Head of caudate nucleus (tissue), 42 donors: Measurements from ENCODE around the gene ERP27.

Source experiments
- DNase-seq, 42 donors: peaks; one replicate each; pipeline versions ENCODE4 v3.0.0 to v3.0.0-alpha.2; 2020 to 2021; ENCODE audit warnings: mixed read lengths in 7 of 42
- intact Hi-C: fragments of 100-400 bp; cut with DNase I; formaldehyde crosslinking; loops from one replicate; pipeline ENCODE4 v1.15.0; 2022

ERP27 gene

DNA sequence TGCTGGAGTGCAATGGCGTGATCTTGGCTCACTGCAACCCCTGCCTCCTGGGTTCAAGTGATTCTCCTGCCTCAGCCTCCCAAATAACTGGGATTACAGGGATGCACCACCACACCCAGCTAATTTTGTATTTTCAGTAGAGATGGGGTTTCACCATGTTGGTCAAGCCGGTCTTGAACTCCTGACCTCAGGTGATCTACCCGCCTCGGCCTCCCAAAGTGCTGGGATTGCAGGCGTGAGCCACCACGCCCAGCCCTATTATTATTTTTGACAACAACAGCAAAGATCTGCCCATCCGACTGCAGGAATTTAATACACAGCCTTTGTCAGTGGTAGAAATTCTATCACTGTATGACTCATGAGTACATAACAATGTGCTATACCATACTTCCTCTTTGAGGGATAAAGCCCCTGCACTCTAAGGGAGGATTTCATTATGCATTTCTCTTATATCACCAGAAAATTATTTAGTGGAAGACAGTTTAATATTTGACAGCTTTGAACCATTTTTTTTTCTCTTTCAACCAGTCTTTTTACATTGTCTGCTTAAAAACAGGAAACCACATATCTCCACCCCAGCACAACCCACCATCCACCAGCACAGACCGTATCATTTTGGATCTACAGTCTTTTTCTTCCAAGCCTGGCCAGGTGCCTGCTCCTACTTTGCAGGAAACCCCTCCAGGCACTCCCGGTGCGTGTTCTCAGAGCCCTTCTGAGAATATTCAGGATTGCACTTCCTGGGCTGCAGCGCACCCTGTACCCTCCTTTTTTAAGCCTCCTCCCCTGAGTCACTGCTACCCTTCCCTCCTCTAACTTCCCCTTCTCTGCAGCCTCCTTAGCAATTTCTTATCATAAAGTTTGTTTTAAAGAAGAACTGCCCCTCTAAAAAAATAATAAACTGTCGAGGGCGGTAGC, 22.5 kb upstream of the ERP27 start:
- peak in 9 of 42 donors; percentile 11 to 48 (median 21) for DNase-seq
- intact Hi-C loops, result no loop called here

GRCh38 chr12:14959916-14960496, 21.7 kb upstream of the ERP27 start:
- intact Hi-C loops, result no loop called here
- DNase-seq, result no peak

- DNase-seq, result no peak
- intact Hi-C loops, result no loop called here
Observed at GRCh38 chr12:14959463-14959862, 21.1 kb upstream of the ERP27 start.

- no peak for DNase-seq
- intact Hi-C loops, result no loop called here
Observed at GRCh38 chr12:14959126-14959440, 20.7 kb upstream of the ERP27 start.

- DNase-seq, result no peak
- intact Hi-C loops, result no loop called here
Observed at GRCh38 chr12:14958361-14959125, 20.2 kb upstream of the ERP27 start.

DNA sequence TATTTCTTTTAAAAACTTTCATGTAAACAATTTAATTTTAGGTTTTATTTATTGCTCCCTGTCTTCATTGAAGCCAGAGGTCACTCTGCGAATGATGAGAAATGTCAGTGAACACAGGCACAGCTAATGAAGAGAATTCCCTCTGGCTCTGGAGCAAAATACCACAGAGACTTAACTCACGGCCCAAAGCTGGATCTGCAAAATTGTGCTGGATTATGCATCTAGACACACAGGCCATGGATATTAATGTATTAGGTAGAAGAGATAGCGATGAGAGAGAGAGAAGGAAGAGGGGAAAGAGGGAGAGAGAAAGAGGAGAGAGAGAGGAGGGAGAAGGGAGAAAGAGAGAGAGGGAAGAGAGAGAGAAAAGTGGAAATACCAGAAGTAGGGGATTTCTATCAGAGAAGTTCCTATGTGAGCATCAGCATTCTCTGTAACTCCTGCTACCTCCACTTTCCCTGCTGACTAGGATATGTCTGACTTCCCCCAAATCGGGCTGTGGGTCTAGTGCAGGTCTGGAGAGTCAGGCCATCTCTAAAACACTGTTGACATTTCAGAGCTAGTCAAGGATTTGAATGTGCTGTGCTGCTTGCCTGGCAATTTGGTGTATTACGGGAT, 19.3 kb upstream of the ERP27 start:
- intact Hi-C loops, result no loop called here
- DNase-seq, result no peak

GRCh38 chr12:14956905-14957304, 18.6 kb upstream of the ERP27 start:
- DNase-seq, result no peak
- intact Hi-C loops, result no loop called here

- intact Hi-C loops, result no loop called here
- DNase-seq, result peak in 16 of 42 donors; percentile 13 to 66 (median 40)
Observed at GRCh38 chr12:14956024-14956891, 17.9 kb upstream of the ERP27 start.

GRCh38 chr12:14954269-14954668, 15.9 kb upstream of the ERP27 start:
- DNase-seq, result no peak
- intact Hi-C loops, result no loop called here

GRCh38 chr12:14953752-14954151, 15.4 kb upstream of the ERP27 start:
- intact Hi-C loops, result no loop called here

GRCh38 chr12:14952299-14952921, 14.1 kb upstream of the ERP27 start:
- DNase-seq, result peak in 2 of 42 donors; percentile 22 to 47
- intact Hi-C loops, result no loop called here

More at GRCh38 chr12:14953752-14954151, 15.4 kb upstream of the ERP27 start:
- DNase-seq, result no peak

DNA sequence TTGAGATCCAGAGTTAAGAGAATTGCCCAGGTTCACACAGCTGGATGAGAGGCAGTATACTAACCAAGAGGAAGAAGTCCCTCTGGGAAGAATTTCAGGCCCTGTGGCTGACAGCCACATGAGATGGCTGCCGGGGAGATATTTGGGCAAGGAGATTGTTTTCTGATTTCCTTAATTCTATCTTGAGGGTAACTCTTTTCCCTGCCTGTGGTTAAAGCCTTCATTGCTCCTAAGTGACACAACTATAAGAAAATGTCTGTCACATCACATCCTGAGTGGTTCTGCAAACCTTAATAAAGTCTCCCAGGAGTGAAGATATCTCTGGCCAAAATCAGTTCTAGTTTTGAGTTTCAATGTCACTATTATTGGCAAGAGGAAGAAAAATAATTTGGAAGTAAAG, 13.5 kb upstream of the ERP27 start:
- DNase-seq, result no peak
- intact Hi-C loops, result no loop called here

DNA sequence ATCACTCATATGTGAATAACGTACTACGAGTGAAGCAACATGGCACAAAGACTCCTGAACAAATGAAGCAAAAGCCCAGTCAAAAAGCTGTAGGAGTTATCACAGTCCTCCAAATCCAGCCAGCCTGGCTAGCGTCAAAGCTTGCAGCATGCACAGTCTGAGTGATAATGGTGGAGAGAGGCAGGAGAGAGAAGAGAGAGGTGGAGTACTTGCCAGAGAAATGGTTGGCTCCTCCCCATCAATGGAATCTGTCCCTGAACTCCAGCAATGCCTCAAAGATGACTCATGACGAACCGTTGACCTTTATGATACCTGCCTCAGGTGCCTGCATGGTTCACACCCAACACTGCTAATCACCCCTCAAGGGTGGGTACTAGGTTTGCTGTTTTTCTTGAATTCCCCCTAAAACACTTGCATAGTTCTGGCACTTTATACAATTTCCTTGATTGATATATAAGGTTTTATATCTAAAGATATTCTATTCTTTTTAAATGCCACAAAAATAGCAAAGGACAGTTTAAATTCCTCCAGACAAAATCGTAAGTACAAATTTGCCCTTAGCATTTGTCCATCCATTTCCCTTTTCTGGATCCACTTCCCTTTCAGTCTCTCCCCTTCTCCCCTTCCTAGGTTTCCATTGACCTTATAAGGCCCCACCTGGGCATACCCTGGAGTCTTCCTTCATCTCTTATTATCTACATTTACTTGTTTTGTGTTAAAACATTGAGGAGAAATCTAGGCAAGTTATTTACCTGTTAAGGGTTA, 12.8 kb upstream of the ERP27 start:
- no peak for DNase-seq
- intact Hi-C loops, result no loop called here

GRCh38 chr12:14950421-14950820, 12.1 kb upstream of the ERP27 start:
- intact Hi-C loops, result no loop called here

DNA sequence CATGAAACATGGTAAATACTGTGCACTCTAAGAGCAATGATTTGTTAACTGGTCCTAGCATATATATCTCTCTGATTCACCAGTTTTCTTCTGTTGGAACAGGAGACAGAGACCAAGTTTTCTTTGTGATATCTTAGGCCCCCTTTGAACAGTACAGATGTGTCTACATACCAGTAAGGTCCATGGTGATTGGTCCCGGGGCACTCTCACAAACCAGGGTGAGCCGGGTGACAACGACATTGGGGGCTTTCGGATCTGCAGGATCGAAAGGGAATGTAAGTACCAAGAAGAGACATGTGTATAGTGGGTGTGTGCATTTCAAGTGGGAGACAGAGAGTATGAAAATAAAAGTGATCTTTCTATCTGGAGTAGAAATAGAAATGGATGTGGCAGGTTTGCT, 11.3 kb upstream of the ERP27 start:
- intact Hi-C loops, result no loop called here
- no peak for DNase-seq

More at GRCh38 chr12:14950421-14950820, 12.1 kb upstream of the ERP27 start:
- no peak for DNase-seq

- DNase-seq, result peak in 12 of 42 donors; percentile 12 to 47 (median 22)
Observed at GRCh38 chr12:14948672-14949071, 10.3 kb upstream of the ERP27 start.

DNA sequence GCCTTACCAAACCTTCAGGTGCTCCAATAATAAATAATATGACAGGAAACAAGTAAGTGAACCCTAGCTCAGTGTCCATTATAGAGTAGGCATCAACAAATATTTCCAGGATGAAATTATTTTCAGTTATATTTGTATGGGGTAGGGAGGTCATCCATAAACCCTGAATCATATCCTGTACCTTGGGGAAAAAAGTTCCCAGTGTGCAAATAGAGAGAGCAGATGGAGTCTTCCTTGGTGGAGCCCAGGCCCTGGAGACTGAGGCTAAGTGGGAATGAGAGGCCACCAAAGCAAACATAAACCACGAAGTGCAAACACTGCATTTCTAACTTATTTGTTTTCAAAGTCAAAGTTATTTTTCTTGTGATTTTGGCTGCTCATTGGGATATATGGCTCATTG, 8.5 kb upstream of the ERP27 start:
- no peak for DNase-seq
- intact Hi-C loops, result no loop called here

More at GRCh38 chr12:14948672-14949071, 10.3 kb upstream of the ERP27 start:
- intact Hi-C loops, result no loop called here
